Large intestine (tissue), 12 donors: Measurements from ENCODE around the gene PRL. TPM values are rescaled to one million over a fixed set of nuclear protein-coding genes. Genes with fewer than 3 reads are reported as not detected.

Experiments used
- DNase-seq, 2 donors: peaks; one replicate each; pipeline versions ENCODE4 v3.0.0 to v3.0.0-alpha.2; 2013
- H3K27ac ChIP-seq: one replicate; pipeline ENCODE4 v1.5.1; 2013; ENCODE audit warnings: low read length
- H3K27me3 ChIP-seq: 2 replicates; pipeline ENCODE4 v1.6.1; 2013; ENCODE audit warnings: low read length; ENCODE audit not compliant: control insufficient read depth, insufficient read depth
- H3K36me3 ChIP-seq: 2 replicates; pipeline ENCODE4 v1.6.1; 2013; ENCODE audit warnings: low read length; ENCODE audit not compliant: control insufficient read depth, insufficient read depth
- H3K4me1 ChIP-seq: one replicate; pipeline ENCODE4 v1.6.1; 2013; ENCODE audit warnings: low read length; ENCODE audit not compliant: control insufficient read depth, insufficient read depth
- H3K4me3 ChIP-seq: one replicate; pipeline ENCODE4 v1.5.1; 2013; ENCODE audit warnings: low read length
- H3K9me3 ChIP-seq: one replicate; pipeline ENCODE4 v1.6.1; 2013; ENCODE audit warnings: mild to moderate bottlenecking, low read depth, low read length, moderate library complexity; ENCODE audit not compliant: control insufficient read depth
- WGBS: methylation state at CpG from one replicate; pipeline ENCODE4 v1.1.5; 2013; ENCODE audit warnings: low lambda C conversion rate; ENCODE audit not compliant: insufficient coverage; 5-methylcytosine and 5-hydroxymethylcytosine counted together
- long read RNA-seq, 11 donors: transcript quantifications; one replicate each; lab custom pipeline, GENCODE V29; 2026
- polyA plus RNA-seq: library from polyadenylated mRNA; unstranded; fragments of 120-200 nt; gene quantifications from one replicate; pipeline ENCODE4 v1.2.1, GENCODE V29; 2013

PRL gene
- 0.78 TPM for polyA plus RNA-seq
- long read RNA-seq, donor 1 = 0 reads
- long read RNA-seq, donor 2 = 0 reads
- long read RNA-seq, donor 3 = 0 reads
- long read RNA-seq, donor 4 = 0 reads
- long read RNA-seq, donor 5 = 0 reads
- long read RNA-seq, donor 6 = 0 reads
- long read RNA-seq, donor 7 = 0 reads
- long read RNA-seq, donor 8 = 0 reads
- long read RNA-seq, donor 9 = 0 reads
- long read RNA-seq, donor 10 = 0 reads
- long read RNA-seq, donor 11 = 0 reads

- no peaks in the 10 kb centered on the region for H3K27me3 ChIP-seq
- H3K9me3 ChIP-seq = no peaks in the 10 kb centered on the region
- no peaks in the 10 kb centered on the region for H3K4me1 ChIP-seq
- DNase-seq = no peak
- no peaks in the 10 kb centered on the region for H3K36me3 ChIP-seq
- WGBS = 93% methylated on average over 5 of the region's 6 CpGs
- H3K4me3 ChIP-seq = no peak within 1 kb of the TSS
- no peak within 1 kb of the TSS for H3K27ac ChIP-seq
Measured at GRCh38 chr6:22296936-22297335, at the start of gene PRL. PRL (minus strand) TSS chr6:22297036; CDS start chr6:22296982, 54 bp downstream.

- H3K36me3 ChIP-seq = no peaks in the 10 kb centered on the region
- 100% methylated on average over 1 of the region's 2 CpGs for WGBS
- no peaks in the 10 kb centered on the region for H3K4me1 ChIP-seq
- no peak overlapping the region for H3K27ac ChIP-seq
- H3K9me3 ChIP-seq = no peaks in the 10 kb centered on the region
- no peak for DNase-seq
- no peak overlapping the region for H3K4me3 ChIP-seq
- H3K27me3 ChIP-seq = no peaks in the 10 kb centered on the region
Measured at GRCh38 chr6:22343864-22344263, 47.0 kb upstream of the PRL start.

- Histone ChIP-seq H3K27ac (no peak overlapping the region), H3K4me1 (no peaks in the 10 kb centered on the region), H3K9me3 (no peaks in the 10 kb centered on the region), H3K27me3 (no peaks in the 10 kb centered on the region), H3K36me3 (no peaks in the 10 kb centered on the region), H3K4me3 (no peak overlapping the region)
- no peak for DNase-seq
- WGBS = no CpG with 5 or more reads among the region's 2 CpGs
Measured at GRCh38 chr6:22334778-22335177, 37.9 kb upstream of the PRL start.

- Histone ChIP-seq H3K4me1 (no peaks in the 10 kb centered on the region), H3K36me3 (no peaks in the 10 kb centered on the region), H3K9me3 (no peaks in the 10 kb centered on the region), H3K4me3 (no peak overlapping the region), H3K27me3 (no peaks in the 10 kb centered on the region), H3K27ac (no peak overlapping the region)
- no peak for DNase-seq
Measured at GRCh38 chr6:22333802-22334201, 37.0 kb upstream of the PRL start.

- Histone ChIP-seq H3K27me3 (no peaks in the 10 kb centered on the region), H3K4me1 (no peaks in the 10 kb centered on the region), H3K4me3 (no peak overlapping the region), H3K36me3 (no peaks in the 10 kb centered on the region), H3K27ac (no peak overlapping the region), H3K9me3 (no peaks in the 10 kb centered on the region)
- DNase-seq = no peak
- WGBS = 83% methylated on average over 1 of the region's 4 CpGs
Measured at GRCh38 chr6:22332711-22333110, 35.9 kb upstream of the PRL start.

- H3K9me3 ChIP-seq = no peaks in the 10 kb centered on the region
- WGBS = 100% methylated on average over 1 of the region's 2 CpGs
- H3K36me3 ChIP-seq = no peaks in the 10 kb centered on the region
- H3K27ac ChIP-seq = no peak overlapping the region
- H3K4me1 ChIP-seq = no peaks in the 10 kb centered on the region
- no peaks in the 10 kb centered on the region for H3K27me3 ChIP-seq
- no peak overlapping the region for H3K4me3 ChIP-seq
- no peak for DNase-seq
Measured at GRCh38 chr6:22332216-22332615, 35.4 kb upstream of the PRL start.

- no CpG with 5 or more reads among the region's 4 CpGs for WGBS
- Histone ChIP-seq H3K27me3 (no peaks in the 10 kb centered on the region), H3K36me3 (no peaks in the 10 kb centered on the region), H3K4me1 (no peaks in the 10 kb centered on the region), H3K9me3 (no peaks in the 10 kb centered on the region), H3K27ac (no peak overlapping the region), H3K4me3 (no peak overlapping the region)
- DNase-seq = no peak
Measured at GRCh38 chr6:22330941-22331340, 34.1 kb upstream of the PRL start.

- H3K36me3 ChIP-seq = no peaks in the 10 kb centered on the region
- no peak overlapping the region for H3K4me3 ChIP-seq
- DNase-seq = no peak
- no peaks in the 10 kb centered on the region for H3K4me1 ChIP-seq
- H3K27me3 ChIP-seq = no peaks in the 10 kb centered on the region
- no peaks in the 10 kb centered on the region for H3K9me3 ChIP-seq
- no peak overlapping the region for H3K27ac ChIP-seq
- WGBS = 83% methylated on average over 2 of the region's 5 CpGs
Measured at GRCh38 chr6:22328474-22328873, 31.6 kb upstream of the PRL start.

GRCh38 chr6:22327881-22328280 is 31.0 kb upstream of the PRL start:
- WGBS = no CpG with 5 or more reads among the region's 2 CpGs
- no peaks in the 10 kb centered on the region for H3K9me3 ChIP-seq
- no peak overlapping the region for H3K27ac ChIP-seq
- H3K27me3 ChIP-seq = no peaks in the 10 kb centered on the region
- H3K4me3 ChIP-seq = no peak overlapping the region
- H3K36me3 ChIP-seq = no peaks in the 10 kb centered on the region
- no peak for DNase-seq
- H3K4me1 ChIP-seq = no peaks in the 10 kb centered on the region

GRCh38 chr6:22326500-22326899 is 29.7 kb upstream of the PRL start:
- no peak for DNase-seq
- H3K27me3 ChIP-seq = no peaks in the 10 kb centered on the region
- H3K36me3 ChIP-seq = no peaks in the 10 kb centered on the region
- H3K4me3 ChIP-seq = no peak overlapping the region
- 100% methylated on average over 1 of the region's 6 CpGs for WGBS
- H3K9me3 ChIP-seq = no peaks in the 10 kb centered on the region
- H3K27ac ChIP-seq = no peak overlapping the region
- H3K4me1 ChIP-seq = no peaks in the 10 kb centered on the region

- Histone ChIP-seq H3K4me3 (no peak overlapping the region), H3K27ac (no peak overlapping the region), H3K36me3 (no peaks in the 10 kb centered on the region), H3K27me3 (no peaks in the 10 kb centered on the region), H3K9me3 (no peaks in the 10 kb centered on the region), H3K4me1 (no peaks in the 10 kb centered on the region)
- no peak for DNase-seq
Measured at GRCh38 chr6:22325481-22325880, 28.6 kb upstream of the PRL start.
